ENCODE data around the gene INPP5K.

DNA sequence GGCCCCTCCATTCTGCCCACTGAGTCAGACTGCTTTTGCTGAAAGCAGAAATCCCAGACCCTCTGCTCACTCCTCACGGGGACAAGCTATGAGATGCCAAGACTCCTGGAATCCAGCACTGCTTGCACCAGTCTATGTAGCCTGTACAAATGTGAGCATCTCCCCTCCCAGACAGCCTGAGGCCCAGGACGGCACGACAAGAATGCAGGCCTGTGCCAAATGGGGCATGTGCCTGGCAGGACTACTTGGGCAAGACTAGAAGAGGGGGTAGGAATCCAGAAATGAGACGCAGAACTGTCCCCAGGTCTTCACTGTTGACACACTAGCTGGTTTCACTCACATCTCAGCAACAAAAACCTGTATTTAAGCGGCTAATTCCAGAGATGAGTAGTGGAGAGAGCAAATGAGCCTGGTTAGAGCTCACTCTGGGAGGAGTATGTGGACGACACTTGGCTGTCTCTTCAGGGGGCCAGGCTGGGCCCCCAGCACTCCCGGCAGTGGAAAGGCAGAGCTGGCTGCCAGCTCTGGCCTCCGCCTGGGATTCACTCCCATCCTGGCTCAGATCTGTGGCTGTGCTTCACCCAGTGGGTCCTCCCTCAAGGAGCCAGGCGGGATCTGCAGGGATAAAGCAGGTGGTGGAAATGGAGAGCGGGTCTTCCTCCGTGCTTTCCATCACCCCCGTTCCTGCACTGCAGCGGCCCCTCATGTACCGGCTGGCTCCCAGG is 21.0 kb downstream of the INPP5K start:
- TF ChIP-seq SUZ12 (IDR thresholded peaks at IDR 0.05) (no peak), SP1 (IDR thresholded peaks at IDR 0.05) (no peak), TARDBP (IDR thresholded peaks at IDR 0.05) (no peak), ARNT (IDR thresholded peaks at IDR 0.05) (no peak), BHLHE40 (IDR thresholded peaks at IDR 0.05; ENCODE audit: borderline replicate concordance) (no peak), FOXM1 (IDR thresholded peaks at IDR 0.05; ENCODE audit: borderline replicate concordance) (no peak), ZNF384 (IDR thresholded peaks at IDR 0.05) (no peak)
- TF ChIP-seq, protein P1, sequence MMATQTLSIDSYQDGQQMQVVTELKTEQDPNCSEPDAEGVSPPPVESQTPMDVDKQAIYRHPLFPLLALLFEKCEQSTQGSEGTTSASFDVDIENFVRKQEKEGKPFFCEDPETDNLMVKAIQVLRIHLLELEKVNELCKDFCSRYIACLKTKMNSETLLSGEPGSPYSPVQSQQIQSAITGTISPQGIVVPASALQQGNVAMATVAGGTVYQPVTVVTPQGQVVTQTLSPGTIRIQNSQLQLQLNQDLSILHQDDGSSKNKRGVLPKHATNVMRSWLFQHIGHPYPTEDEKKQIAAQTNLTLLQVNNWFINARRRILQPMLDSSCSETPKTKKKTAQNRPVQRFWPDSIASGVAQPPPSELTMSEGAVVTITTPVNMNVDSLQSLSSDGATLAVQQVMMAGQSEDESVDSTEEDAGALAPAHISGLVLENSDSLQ (IDR thresholded peaks at IDR 0.05): no peak

Data from HEK293T (cell line).